GM18505 (cell line): ENCODE measurements around the gene CLNK.
A peak's percentile ranks its signal among the peaks of the same experiment; 100 is the strongest.

Source experiments
- ATAC-seq: cut with Tn5 transposase; IDR thresholded peaks from one replicate; pipeline ENCODE4 v1.9.1; 2021; ENCODE audit not compliant: unreplicated experiment
- POLR2A ChIP-seq: IDR thresholded peaks from 4 replicates; pipeline ENCODE4 v1.6.1; 2011; ENCODE audit warnings: borderline replicate concordance; ENCODE audit not compliant: insufficient read depth, insufficient read length; ENCODE audit errors: extremely low read depth

The CLNK gene

DNA sequence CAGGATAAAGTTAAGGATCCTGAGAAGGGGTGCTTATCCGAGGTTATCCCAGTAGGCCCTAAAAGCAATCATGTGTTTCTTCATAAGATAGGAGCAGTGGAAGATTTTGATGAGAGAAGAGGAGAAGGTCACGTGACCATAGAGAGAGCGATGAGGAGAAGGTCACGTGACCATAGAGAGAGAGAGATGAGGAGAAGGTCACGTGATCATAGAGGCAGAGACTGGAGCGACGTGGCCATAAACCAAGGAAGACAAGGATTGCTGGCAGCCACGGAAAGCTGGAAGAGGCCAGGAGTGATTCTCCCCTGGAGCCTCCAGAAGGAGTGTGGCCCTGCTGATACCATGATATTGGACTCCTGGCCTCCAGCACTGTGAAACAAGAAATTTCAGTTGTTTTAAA lies 188.9 kb downstream of the CLNK start:
- TF ChIP-seq POLR2A = no peak
- no peak for ATAC-seq

DNA sequence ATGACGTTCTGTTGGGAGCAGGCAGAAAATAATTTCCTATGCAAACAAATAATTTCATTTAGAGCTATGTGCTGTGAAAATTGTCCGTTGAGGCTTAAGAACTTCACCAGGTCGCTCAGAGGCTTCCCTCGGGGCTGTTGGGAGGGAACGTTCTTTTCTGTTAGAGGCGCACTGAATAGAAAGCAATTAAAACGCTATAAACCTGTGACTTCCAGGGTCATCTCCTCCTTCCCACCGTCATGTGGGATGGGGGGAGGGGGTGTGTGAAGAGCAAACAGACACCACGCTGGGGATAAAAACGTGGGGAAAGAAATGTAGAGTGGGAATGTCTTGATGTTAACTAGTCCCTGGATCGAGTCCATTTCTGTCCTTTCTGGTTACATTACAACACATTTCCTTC lies 192.1 kb downstream of the CLNK start:
- ATAC-seq = no peak
- no peak for TF ChIP-seq POLR2A

DNA sequence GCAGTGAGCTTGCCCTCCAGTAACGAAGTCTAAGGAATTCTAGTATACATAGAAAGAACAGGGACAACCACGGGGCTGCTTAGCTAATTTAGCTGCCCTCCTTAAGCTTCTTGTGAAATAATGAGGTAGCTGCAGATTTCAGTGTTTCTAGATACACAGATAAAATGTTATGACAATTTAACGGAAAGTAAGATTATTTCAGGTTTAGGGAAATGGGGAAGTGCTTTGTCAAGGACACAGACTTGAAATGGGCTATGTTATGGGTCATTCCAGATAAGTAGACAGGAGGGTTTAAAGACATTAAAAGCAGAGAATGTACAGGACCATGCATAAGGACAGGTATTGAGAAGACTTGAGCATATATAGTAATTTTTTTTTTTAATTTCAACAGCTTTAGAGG lies 193.2 kb downstream of the CLNK start:
- no peak for TF ChIP-seq POLR2A
- no peak for ATAC-seq

DNA sequence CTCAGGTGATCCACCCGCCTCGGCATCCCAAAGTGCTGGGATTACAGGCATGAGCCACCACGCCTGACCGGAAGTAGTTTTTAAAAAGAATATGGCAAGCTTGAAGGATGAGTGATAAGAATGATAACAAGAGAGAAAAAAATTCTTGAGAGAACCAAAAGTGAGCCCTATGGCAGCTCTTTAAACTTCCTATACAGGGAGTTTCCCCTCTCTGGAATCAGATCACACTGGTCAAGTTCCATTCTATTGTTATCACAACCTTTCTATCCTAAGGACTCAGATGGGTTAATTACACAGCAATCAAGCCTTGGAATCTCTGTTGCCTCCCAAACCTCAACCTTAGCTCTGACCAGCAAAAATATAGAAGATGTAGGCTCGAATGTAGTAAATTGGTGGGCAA lies 193.6 kb downstream of the CLNK start:
- TF ChIP-seq POLR2A = no peak
- ATAC-seq = no peak

DNA sequence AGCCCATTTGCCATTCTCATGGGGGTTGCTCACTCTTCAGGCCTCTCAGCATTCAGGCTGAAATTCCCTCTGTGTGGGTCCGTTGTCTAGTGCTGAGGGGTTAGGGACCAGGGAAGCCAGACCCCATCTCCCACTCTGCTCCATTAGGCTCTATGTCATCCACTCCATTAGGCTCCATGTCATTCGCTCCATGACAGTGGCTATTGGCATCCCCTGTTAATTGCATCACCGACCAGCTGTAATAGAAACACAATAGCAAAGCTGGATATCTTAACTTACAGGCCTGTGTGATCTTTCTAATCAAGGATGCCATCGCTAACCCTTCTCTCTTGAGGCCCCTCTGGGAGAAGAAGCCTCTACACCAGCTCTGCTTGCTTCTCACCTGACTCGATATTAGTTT lies 201.7 kb downstream of the CLNK start:
- no peak for ATAC-seq
- no peak for TF ChIP-seq POLR2A

DNA sequence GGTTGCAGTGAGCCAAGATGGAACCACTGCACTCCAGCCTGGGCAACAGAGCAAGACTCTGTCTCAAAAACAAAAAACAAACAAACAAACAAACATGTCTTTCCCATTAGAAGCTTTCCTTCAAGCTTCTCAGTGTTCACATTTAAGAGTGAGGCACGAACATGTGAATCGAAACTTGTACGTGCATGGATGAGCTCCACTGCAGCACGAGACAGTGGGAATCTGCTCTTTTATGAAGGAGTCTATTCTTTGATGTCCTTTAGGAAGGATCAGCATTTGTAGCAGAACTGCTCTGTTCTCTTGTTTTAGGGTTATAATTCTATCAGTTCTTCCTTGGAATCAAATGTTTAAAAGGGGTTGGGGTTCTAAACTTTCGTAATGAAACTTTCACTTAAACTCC lies 204.0 kb downstream of the CLNK start:
- ATAC-seq = no peak

DNA sequence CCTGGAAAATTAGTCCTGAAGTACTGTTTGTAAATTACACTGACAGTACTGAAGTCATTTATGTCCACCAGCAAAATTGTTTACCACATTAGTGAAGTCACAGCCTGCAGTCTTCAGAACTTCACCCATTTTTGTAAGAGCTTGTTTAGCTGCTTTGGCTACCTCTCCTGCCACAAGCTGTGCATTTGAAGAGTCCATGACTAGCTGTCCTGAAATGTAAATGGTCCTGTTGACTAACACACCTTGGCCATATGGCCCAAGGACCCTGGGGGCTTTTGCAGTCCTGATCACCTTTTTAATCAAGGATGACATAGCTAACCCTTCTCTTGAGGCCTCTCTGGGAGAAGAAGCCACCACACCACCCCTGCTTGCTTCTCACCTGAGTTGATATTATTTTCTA lies 205.9 kb downstream of the CLNK start:
- no peak for TF ChIP-seq POLR2A
- no peak for ATAC-seq

More for the DNA sequence above, 204.0 kb downstream of the CLNK start:
- TF ChIP-seq POLR2A = no peak

DNA sequence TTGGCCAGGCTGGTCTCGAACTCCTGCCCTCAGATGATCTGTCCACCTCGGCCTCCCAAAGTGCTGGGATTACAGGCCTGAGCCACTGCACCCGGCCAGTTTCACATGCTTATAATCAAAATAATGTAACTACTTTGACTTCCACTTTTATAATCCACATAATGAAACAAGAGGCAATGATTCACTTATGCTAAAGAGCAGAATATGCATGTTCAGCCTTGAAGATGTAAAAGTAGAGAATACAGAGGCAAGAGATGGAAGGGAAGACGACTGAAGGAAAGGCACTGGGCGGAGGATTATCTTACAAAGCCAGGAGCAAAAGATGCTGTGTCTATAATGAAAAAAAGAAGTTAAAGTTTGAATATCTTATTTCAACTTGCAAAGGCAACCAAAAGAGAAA lies 214.1 kb downstream of the CLNK start:
- TF ChIP-seq POLR2A = no peak
- ATAC-seq = no peak

DNA sequence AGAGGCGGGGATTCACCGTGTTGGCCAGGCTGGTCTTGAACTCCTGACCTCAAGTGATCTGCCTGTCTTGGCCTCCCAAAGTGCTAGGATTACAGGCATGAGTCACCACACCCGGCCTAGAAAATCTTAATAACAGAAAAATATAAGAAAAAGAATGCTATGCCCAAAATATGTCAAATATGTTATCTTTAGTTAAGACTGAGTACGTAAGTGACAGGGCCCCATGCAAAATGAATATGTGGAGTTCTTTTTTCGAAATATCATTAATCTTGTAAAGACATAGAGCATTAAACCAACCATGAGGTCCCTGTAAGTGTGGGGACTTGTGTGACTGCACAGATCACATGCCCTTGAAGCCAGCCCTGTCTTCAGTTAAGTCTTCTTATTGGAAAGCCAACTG lies 218.4 kb downstream of the CLNK start:
- ATAC-seq = no peak
- TF ChIP-seq POLR2A = no peak

DNA sequence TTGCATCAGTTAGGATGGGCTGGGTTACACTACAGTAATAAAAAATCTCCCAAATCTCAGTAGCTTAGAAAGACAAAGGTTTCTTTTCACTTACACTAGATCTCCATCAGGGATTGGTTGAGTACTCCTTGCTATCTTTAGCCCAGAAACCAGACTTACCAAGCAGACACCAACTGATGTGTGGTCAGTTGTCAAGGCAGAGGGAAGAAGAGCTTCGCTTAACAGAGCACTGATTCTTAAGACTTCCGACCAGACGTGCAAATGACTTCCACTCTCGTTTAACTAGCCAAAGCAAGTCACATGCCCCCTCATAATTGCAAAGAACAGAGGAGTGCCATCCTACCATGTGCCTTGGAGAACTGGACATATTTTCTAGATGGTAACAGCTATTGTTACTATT lies 221.7 kb downstream of the CLNK start:
- TF ChIP-seq POLR2A = no peak
- no peak for ATAC-seq

DNA sequence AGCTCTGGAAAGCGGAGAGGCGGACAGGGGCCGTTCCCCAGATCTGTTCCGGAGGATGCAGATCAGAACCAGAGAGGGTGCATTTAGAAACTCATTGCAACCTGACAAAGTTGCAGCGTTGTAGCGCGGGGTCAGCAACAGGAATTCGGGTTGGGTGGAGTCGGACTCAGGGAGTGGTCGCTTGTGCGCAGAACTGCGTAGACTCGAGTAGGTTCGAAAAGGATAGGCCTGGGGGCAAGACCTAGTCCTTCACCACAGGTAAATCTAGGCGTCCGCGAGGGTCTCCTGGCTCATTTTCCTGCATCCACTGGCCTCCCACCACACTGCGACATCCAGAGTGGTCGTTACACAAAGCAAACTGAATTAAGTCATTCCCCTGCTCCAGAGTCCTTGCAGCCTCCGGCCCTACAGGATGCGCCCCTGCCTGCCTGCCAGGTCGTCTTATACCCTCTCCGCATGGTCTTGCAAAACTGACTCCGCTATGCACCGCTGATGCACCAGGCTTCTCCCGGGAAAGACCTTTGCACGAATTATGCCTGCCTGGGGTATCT lies 222.6 kb downstream of the CLNK start:
- no peak for TF ChIP-seq POLR2A

DNA sequence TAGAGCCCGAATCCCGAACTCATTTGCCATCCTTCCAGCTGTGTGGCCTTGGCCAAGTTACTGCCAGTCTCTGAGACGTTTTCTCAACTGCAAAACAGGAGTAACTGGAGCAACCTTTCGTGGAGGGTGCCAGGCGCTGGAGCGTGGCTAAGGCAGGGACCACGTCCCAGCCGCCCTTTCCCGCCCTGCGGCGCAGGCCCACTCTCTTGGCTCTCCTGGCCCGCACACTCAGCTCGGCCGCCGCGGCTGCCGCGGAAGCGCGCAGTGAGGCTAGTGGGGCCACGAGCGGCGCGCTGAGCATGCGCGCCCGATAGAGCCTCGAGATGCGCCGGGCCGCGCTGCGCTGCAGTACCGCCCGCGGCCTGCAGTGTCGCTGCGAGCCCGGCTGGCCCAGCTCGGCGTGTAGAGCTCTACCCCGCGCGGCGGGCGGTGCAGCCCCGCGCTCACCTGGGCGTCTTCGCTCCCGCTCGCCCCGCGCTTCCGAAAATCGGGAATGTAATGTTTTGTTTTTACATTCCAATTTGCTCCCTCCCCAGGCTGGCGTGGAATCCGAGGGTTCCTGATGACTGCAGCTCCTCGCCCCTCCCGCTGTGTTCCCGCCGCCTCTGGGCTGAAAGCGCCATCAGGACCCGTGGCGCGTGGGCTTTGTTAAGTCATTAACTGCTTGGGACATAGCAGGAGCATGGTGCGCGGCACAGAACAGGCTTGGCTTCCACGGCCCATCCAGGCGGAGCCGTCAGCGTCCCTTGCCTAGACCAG lies 223.3 kb downstream of the CLNK start:
- peak; percentile 78 for ATAC-seq
- no peak for TF ChIP-seq POLR2A

More for the DNA sequence above, 222.6 kb downstream of the CLNK start:
- no peak for ATAC-seq

DNA sequence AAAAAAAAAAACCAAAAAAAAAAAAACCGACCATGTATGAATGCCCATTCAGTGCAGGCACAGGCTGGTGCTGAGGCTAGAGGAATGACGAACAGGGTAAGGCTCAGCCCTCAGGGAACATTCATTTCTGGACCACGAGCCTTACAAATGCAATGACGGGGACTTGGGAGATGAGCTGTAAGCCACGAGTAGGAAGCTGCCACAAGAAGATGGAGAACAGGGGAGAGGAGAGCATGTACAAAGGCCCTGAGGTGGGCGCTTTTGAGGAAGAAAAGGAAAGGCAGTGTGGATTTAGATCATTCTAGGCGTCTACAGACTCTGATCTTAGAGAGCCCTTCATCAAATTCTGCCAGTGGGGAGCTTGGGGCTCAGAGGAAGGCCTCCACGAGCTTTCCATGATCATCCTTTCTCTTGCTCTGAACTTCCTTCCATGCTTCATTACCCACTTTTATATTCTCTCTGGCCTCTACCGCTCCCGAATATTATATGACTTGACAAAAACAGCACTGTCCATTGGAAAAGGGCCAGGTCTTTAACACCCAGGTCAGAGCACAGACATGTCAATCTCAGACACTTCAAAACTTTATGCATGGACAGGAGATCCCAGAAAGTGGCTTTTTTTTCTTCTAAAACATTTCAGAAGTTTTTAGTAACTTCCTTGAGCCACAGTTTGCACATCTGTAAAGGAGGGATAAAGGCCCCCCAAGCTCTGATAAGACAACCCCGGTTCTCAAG lies 224.1 kb downstream of the CLNK start:
- ATAC-seq = no peak
- no peak for TF ChIP-seq POLR2A

DNA sequence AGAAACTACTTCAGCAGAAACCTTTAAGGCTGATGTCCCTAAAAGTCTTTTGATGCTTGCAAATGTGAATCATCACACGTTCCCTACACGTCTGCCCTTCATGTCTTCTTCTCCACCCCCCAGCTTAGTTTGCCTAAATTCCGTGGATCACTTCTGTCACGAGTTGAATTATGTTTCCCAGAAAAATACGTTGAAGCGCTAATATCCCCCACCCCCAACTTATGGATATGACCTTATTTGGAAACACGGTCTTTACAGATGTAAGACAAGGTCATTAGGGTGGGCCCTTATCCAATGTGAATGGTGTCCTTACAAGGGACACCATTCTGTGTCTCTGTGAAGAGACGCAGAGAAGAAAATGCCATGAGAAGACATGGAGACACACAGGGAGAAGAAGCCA lies 225.3 kb downstream of the CLNK start:
- no peak for ATAC-seq
- no peak for TF ChIP-seq POLR2A
